Measurements from ENCODE around the gene FBP2. TPM values are rescaled to one million over a fixed set of nuclear protein-coding genes. Genes with fewer than 3 reads are reported as not detected.

Gene FBP2
- total RNA-seq, 2 experiments from 2014 or later, result not detected

DNA sequence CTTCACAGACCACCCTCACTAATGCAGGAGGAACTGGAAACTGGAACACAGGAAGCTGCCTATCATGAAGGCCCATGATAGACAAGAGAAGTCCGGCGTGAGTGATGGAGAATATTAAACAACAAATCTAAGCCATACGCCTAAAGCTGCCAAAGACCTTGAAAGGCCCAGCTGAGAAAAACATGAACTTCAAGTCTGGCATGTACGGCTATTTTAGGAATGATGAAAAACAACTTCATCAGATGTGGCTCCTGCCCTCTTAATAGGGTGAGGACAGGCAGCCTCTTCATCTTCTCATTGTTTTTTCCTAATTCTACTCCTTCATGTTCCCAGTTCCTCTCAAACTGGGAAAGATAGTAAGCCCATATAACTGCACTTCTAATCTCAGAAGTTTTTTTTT lies 25.4 kb upstream of the FBP2 start:
- no peak overlapping the region for H3K27ac ChIP-seq (ENCODE audit: low read depth in 1 of 2, low read length in 2 of 2)
- ChIA-PET POLR2A (no interaction called here), CTCF (no interaction called here)
- H3K4me3 ChIP-seq (ENCODE audit: low read length), result no peak overlapping the region
- peaks cover 9% of the 10 kb centered on the region for H3K4me1 ChIP-seq (ENCODE audit: insufficient read depth, low read length)
- H3K9me3 ChIP-seq (ENCODE audit: control insufficient read depth in 1 of 2, insufficient read depth in 1 of 2, low read length in 2 of 2), result no peaks in the 10 kb centered on the region
- peaks cover 26% of the 10 kb centered on the region for H3K27me3 Mint-ChIP-seq
- H3K4me1 Mint-ChIP-seq (ENCODE audit: low read depth), result peaks cover 7% of the 10 kb centered on the region
- no peaks in the 10 kb centered on the region for H3K36me3 Mint-ChIP-seq (ENCODE audit: low read depth)
- peaks cover 0 to 3% of the 10 kb centered on the region in 2 experiments for H3K27me3 ChIP-seq (ENCODE audit: control insufficient read depth in 1 of 2, insufficient read depth in 2 of 2, low read length in 2 of 2)
- intact Hi-C loops (cut with DNase I, micrococcal nuclease), result no loop called here
- DNase-seq, result no peak
- H3K4me3 Mint-ChIP-seq, result no peak overlapping the region
- no peak overlapping the region for H3K27ac Mint-ChIP-seq
- no peaks in the 10 kb centered on the region for H3K9me3 Mint-ChIP-seq
- TF ChIP-seq CTCF (IDR thresholded peaks at IDR 0.05), result no peak
- ATAC-seq (ENCODE audit: poor library complexity), result no peak
- H3K36me3 ChIP-seq (ENCODE audit: insufficient read depth, low read length), result no peaks in the 10 kb centered on the region

DNA sequence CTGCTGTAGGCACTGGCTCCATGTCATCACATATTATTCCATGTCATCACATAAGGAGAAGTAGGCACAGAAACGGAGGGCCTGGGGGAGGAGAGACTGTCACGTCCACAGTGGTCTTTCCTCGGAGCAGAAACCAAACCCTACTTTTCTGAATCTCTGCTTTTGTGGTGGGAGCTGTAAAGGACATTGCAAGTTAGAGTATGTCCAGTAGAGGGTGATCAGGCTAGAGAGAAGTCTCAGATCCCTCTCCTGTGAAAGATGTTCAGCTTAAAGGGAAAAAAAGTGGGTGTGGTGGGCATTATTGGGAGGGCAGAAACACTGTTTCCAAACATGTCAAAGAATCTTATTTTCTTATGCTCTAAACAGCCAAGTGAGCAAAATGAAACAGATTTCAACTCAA lies 19.4 kb upstream of the FBP2 start:
- Mint-ChIP-seq H3K27me3 (peaks cover 33% of the 10 kb centered on the region), H3K36me3 (ENCODE audit: low read depth) (peaks cover 4% of the 10 kb centered on the region), H3K27ac (no peak overlapping the region), H3K9me3 (no peaks in the 10 kb centered on the region), H3K4me1 (ENCODE audit: low read depth) (peaks cover 10% of the 10 kb centered on the region), H3K4me3 (no peak overlapping the region)
- DNase-seq (no peak), ATAC-seq (ENCODE audit: poor library complexity) (no peak)
- ChIA-PET POLR2A (no interaction called here), CTCF (no interaction called here)
- Histone ChIP-seq H3K27me3 (ENCODE audit: control insufficient read depth in 1 of 2, insufficient read depth in 2 of 2, low read length in 2 of 2) (no peaks in the 10 kb centered on the region), H3K4me3 (ENCODE audit: low read length) (no peak overlapping the region), H3K36me3 (ENCODE audit: insufficient read depth, low read length) (no peaks in the 10 kb centered on the region), H3K4me1 (ENCODE audit: insufficient read depth, low read length) (peaks cover 10% of the 10 kb centered on the region), H3K27ac (ENCODE audit: low read depth in 1 of 2, low read length in 2 of 2) (no peak overlapping the region), H3K9me3 (ENCODE audit: control insufficient read depth in 1 of 2, insufficient read depth in 1 of 2, low read length in 2 of 2) (no peaks in the 10 kb centered on the region)
- intact Hi-C loops (cut with DNase I, micrococcal nuclease), result no loop called here
- TF ChIP-seq CTCF (IDR thresholded peaks at IDR 0.05), result no peak

DNA sequence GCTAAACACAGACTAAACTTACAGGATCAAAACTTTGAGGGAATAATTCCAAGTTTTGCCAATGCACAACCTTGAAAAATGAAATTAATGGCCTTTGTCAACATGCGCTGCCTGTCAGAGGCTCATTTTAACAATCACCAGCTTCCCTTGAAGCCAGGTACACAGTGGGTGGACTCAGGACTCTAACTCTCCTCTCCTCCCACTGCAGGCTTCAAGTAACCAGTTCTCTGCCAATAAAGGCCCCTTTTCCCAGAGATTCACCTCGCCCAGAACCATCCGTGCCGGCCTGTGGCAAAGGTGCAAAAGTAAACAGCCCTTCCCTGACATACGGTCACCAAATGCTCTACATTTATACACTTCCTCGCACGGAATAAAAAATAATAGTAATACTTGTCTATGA lies 18.4 kb upstream of the FBP2 start:
- Mint-ChIP-seq H3K4me1 (ENCODE audit: low read depth) (peaks cover 10% of the 10 kb centered on the region), H3K4me3 (no peak overlapping the region), H3K27ac (no peak overlapping the region), H3K27me3 (peaks cover 29% of the 10 kb centered on the region), H3K36me3 (ENCODE audit: low read depth) (peaks cover 4% of the 10 kb centered on the region), H3K9me3 (no peaks in the 10 kb centered on the region)
- no peaks in the 10 kb centered on the region for H3K36me3 ChIP-seq (ENCODE audit: insufficient read depth, low read length)
- no peaks in the 10 kb centered on the region for H3K27me3 ChIP-seq (ENCODE audit: control insufficient read depth in 1 of 2, insufficient read depth in 2 of 2, low read length in 2 of 2)
- peaks cover 10% of the 10 kb centered on the region for H3K4me1 ChIP-seq (ENCODE audit: insufficient read depth, low read length)
- H3K27ac ChIP-seq (ENCODE audit: low read depth in 1 of 2, low read length in 2 of 2), result no peak overlapping the region
- ATAC-seq (ENCODE audit: poor library complexity) (no peak), DNase-seq (no peak)
- POLR2A ChIA-PET, result no interaction called here
- TF ChIP-seq CTCF (IDR thresholded peaks at IDR 0.05), result no peak
- CTCF ChIA-PET, result no interaction called here
- intact Hi-C loops (cut with DNase I, micrococcal nuclease), result no loop called here
- no peak overlapping the region for H3K4me3 ChIP-seq (ENCODE audit: low read length)
- H3K9me3 ChIP-seq (ENCODE audit: control insufficient read depth in 1 of 2, insufficient read depth in 1 of 2, low read length in 2 of 2), result no peaks in the 10 kb centered on the region

All from CD4-positive, alpha-beta T cell (primary cell).